Endodermal cell (in vitro differentiated cells): ENCODE data around the gene PRMT7. TPM values are rescaled to one million over a fixed set of nuclear protein-coding genes. Genes with fewer than 3 reads are reported as not detected.

Experiments
- DNase-seq: peaks from one replicate; pipeline ENCODE4 v3.0.0-alpha.2; 2017
- H3K27ac ChIP-seq: 2 replicates; pipeline ENCODE4 v1.5.1; 2013; ENCODE audit warnings: mild to moderate bottlenecking, low read depth, low read length, moderate library complexity
- H3K27me3 ChIP-seq: 2 replicates; pipeline ENCODE4 v1.6.1; 2013; ENCODE audit warnings: mild to moderate bottlenecking, low read length, moderate library complexity; ENCODE audit not compliant: insufficient read depth, control insufficient read depth, poor library complexity, severe bottlenecking
- H3K36me3 ChIP-seq: 2 replicates; pipeline ENCODE4 v1.7.0; 2013; ENCODE audit warnings: mild to moderate bottlenecking, low read length, moderate library complexity; ENCODE audit not compliant: control insufficient read depth, insufficient read depth
- H3K4me1 ChIP-seq: one replicate; pipeline ENCODE4 v1.7.0; 2013; ENCODE audit warnings: low read length; ENCODE audit not compliant: control insufficient read depth, insufficient read depth
- H3K4me3 ChIP-seq: 2 replicates; pipeline ENCODE4 v1.5.1; 2013; ENCODE audit warnings: mild to moderate bottlenecking, low read length, moderate library complexity
- H3K9ac ChIP-seq: 2 replicates; pipeline ENCODE4 v1.6.1; 2013; ENCODE audit warnings: mild to moderate bottlenecking, low read length, moderate library complexity; ENCODE audit not compliant: poor library complexity, severe bottlenecking; ENCODE audit errors: extremely low read depth
- H3K9me3 ChIP-seq: 2 replicates; pipeline ENCODE4 v1.6.1; 2013; ENCODE audit warnings: mild to moderate bottlenecking, low read length, moderate library complexity; ENCODE audit not compliant: control insufficient read depth
- H3K27ac Mint-ChIP-seq: 2 replicates; pipeline ENCODE4 v1.8.0; 2020; ENCODE audit warnings: mixed read lengths
- H3K27me3 Mint-ChIP-seq: 2 replicates; pipeline ENCODE4 v1.8.0; 2021; ENCODE audit warnings: mild to moderate bottlenecking, mixed read lengths; ENCODE audit not compliant: insufficient read depth
- H3K36me3 Mint-ChIP-seq: 2 replicates; pipeline ENCODE4 v1.8.0; 2020; ENCODE audit warnings: low read depth, mixed read lengths
- H3K4me1 Mint-ChIP-seq: 2 replicates; pipeline ENCODE4 v1.8.0; 2020; ENCODE audit warnings: mixed read lengths
- H3K4me3 Mint-ChIP-seq: 2 replicates; pipeline ENCODE4 v1.8.0; 2020; ENCODE audit warnings: mild to moderate bottlenecking, moderate library complexity, mixed read lengths
- H3K9me3 Mint-ChIP-seq: 2 replicates; pipeline ENCODE4 v1.8.0; 2020; ENCODE audit warnings: mild to moderate bottlenecking, mixed read lengths
- CTCF ChIP-seq: fragments of 200-600 bp; sonication (generic); conservative IDR thresholded peaks from 2 replicates; pipeline ENCODE4 v1.5.0; 2021; ENCODE audit warnings: antibody characterized with exemption, mild to moderate bottlenecking
- WGBS, 2 experiments: methylation state at CpG; one replicate each; pipeline versions ENCODE4 v1.1.5 to v1.1.7; 2013; ENCODE audit warnings: missing lambda C conversion rate in 2 of 2, mixed read lengths in 1 of 2; ENCODE audit not compliant: insufficient coverage in 1 of 2, insufficient read length in 1 of 2; 5-methylcytosine and 5-hydroxymethylcytosine counted together
- total RNA-seq, 2 donors: library from RNA; stranded (reverse); fragmentation: NEBNext Ultra II Directional in 1 of 2; extraction: Animal tissue kit (Norgen Biotek cat#: 25700) in 1 of 2; gene quantifications; 2 replicates in 1 of 2; 3 replicates in 1 of 2; pipeline ENCODE4 v1.2.1, GENCODE V29; 2021

The PRMT7 gene
- total RNA-seq, 2 donors from 2014 or later, result 63.9 to 68.5 TPM

- no peaks in the 10 kb centered on the region for H3K9me3 ChIP-seq
- H3K4me3 ChIP-seq, result no peak overlapping the region
- Mint-ChIP-seq H3K36me3 (peaks cover 32% of the 10 kb centered on the region), H3K4me3 (no peak overlapping the region), H3K27me3 (no peaks in the 10 kb centered on the region), H3K4me1 (peaks cover 38% of the 10 kb centered on the region), H3K9me3 (no peaks in the 10 kb centered on the region), H3K27ac (peak overlapping the region; percentile 63)
- H3K36me3 ChIP-seq, result peaks cover 51% of the 10 kb centered on the region
- H3K27ac ChIP-seq, result no peak overlapping the region
- WGBS, 2 experiments, result 68 to 96% methylated on average over 4 of the region's 4 CpGs
- H3K9ac ChIP-seq, result no peak overlapping the region
- no peaks in the 10 kb centered on the region for H3K27me3 ChIP-seq
- TF ChIP-seq CTCF, result no peak
- peak; percentile 63 for DNase-seq
- peaks cover 18% of the 10 kb centered on the region for H3K4me1 ChIP-seq
Measured at GRCh38 chr16:68272507-68273209, 38.2 kb upstream of the PRMT7 start.

- Mint-ChIP-seq H3K27ac (peak overlapping the region; percentile 63), H3K4me1 (peaks cover 30% of the 10 kb centered on the region), H3K27me3 (no peaks in the 10 kb centered on the region), H3K36me3 (peaks cover 35% of the 10 kb centered on the region), H3K9me3 (no peaks in the 10 kb centered on the region), H3K4me3 (no peak overlapping the region)
- no peak overlapping the region for H3K9ac ChIP-seq
- no peak for DNase-seq
- no peaks in the 10 kb centered on the region for H3K27me3 ChIP-seq
- no peak for TF ChIP-seq CTCF
- peaks cover 13% of the 10 kb centered on the region for H3K4me1 ChIP-seq
- no peaks in the 10 kb centered on the region for H3K9me3 ChIP-seq
- H3K4me3 ChIP-seq, result no peak overlapping the region
- WGBS, 2 experiments, result 93 to 100% methylated on average over 3 to 5 of the region's 5 CpGs
- H3K36me3 ChIP-seq, result peaks cover 48% of the 10 kb centered on the region
- no peak overlapping the region for H3K27ac ChIP-seq
Measured at GRCh38 chr16:68273459-68273858, 37.4 kb upstream of the PRMT7 start.

GRCh38 chr16:68273896-68274295 is 36.9 kb upstream of the PRMT7 start:
- no peak for DNase-seq
- no peak for TF ChIP-seq CTCF
- no peak overlapping the region for H3K27ac ChIP-seq
- no peak overlapping the region for H3K27ac Mint-ChIP-seq
- H3K36me3 ChIP-seq, result peaks cover 48% of the 10 kb centered on the region
- H3K36me3 Mint-ChIP-seq, result peaks cover 37% of the 10 kb centered on the region
- H3K4me1 ChIP-seq, result peaks cover 12% of the 10 kb centered on the region
- no peak overlapping the region for H3K4me3 ChIP-seq
- no peak overlapping the region for H3K9ac ChIP-seq
- peaks cover 28% of the 10 kb centered on the region for H3K4me1 Mint-ChIP-seq
- WGBS, 2 experiments, result 92% methylated on average over 4 to 8 of the region's 8 CpGs
- H3K27me3 ChIP-seq, result no peaks in the 10 kb centered on the region
- H3K9me3 Mint-ChIP-seq, result peaks cover 1% of the 10 kb centered on the region
- H3K9me3 ChIP-seq, result no peaks in the 10 kb centered on the region
- no peak overlapping the region for H3K4me3 Mint-ChIP-seq
- H3K27me3 Mint-ChIP-seq, result no peaks in the 10 kb centered on the region
